SU-DHL-6 (cell line): ENCODE data around the gene PDK4.

Source experiments
- H2AFZ ChIP-seq: fragments of 200-600 bp; sonication (generic); 2 replicates; pipeline ENCODE4 v1.6.1; 2014; ENCODE audit warnings: low read depth, mild to moderate bottlenecking, moderate library complexity, mixed read lengths, antibody characterized with exemption, low read length; ENCODE audit not compliant: severe bottlenecking
- H3F3A ChIP-seq: fragments of 200-600 bp; shearing (Covaris generic); 2 replicates; pipeline ENCODE4 v1.6.0; 2016; ENCODE audit warnings: antibody characterized with exemption, mild to moderate bottlenecking; ENCODE audit not compliant: insufficient read depth
- H3K27ac ChIP-seq: fragments of 200-600 bp; sonication (generic); 2 replicates; pipeline ENCODE4 v1.5.1; 2016; ENCODE audit warnings: low read depth, mild to moderate bottlenecking, low read length, moderate library complexity, mixed read lengths
- H3K27me3 ChIP-seq: fragments of 200-600 bp; sonication (generic), shearing (Covaris generic); 2 replicates; pipeline ENCODE4 v1.6.0; 2014; ENCODE audit warnings: mild to moderate bottlenecking, low read length
- H3K36me3 ChIP-seq: fragments of 200-600 bp; sonication (generic); 2 replicates; pipeline ENCODE4 v1.6.1; 2014; ENCODE audit warnings: mild to moderate bottlenecking, low read length, mixed read lengths
- H3K4me2 ChIP-seq: fragments of 300-600, 200-600 bp; shearing (Covaris generic), sonication (generic); 2 replicates; pipeline ENCODE4 v1.6.0; 2014; ENCODE audit warnings: low read length, low read depth, mild to moderate bottlenecking; ENCODE audit not compliant: poor library complexity, severe bottlenecking
- H3K4me3 ChIP-seq: fragments of 200-600 bp; sonication (generic); 2 replicates; pipeline ENCODE4 v1.5.1; 2014; ENCODE audit warnings: antibody characterized with exemption, low read length, mild to moderate bottlenecking, mixed read lengths; ENCODE audit not compliant: insufficient read depth, poor library complexity, severe bottlenecking
- H3K79me2 ChIP-seq: fragments of 200-600 bp; sonication (generic); 2 replicates; pipeline ENCODE4 v1.6.1; 2014; ENCODE audit warnings: mild to moderate bottlenecking, low read length, moderate library complexity; ENCODE audit not compliant: insufficient read depth
- H3K9ac ChIP-seq: fragments of 200-600 bp; sonication (generic); 2 replicates; pipeline ENCODE4 v1.7.0; 2014; ENCODE audit warnings: mild to moderate bottlenecking, low read length
- H3K9me2 ChIP-seq: fragments of 200-600 bp; sonication (generic); replicated peaks from 2 replicates; pipeline ENCODE4 v1.6.1; 2014; ENCODE audit warnings: low read length; ENCODE audit not compliant: insufficient read depth
- H3K9me3 ChIP-seq: fragments of 200-600 bp; sonication (generic); 2 replicates; pipeline ENCODE4 v1.6.1; 2014; ENCODE audit warnings: low read length, mixed read lengths; ENCODE audit not compliant: insufficient read depth
- H4K20me1 ChIP-seq: fragments of 200-600 bp; sonication (generic); 2 replicates; pipeline ENCODE4 v1.6.1; 2014; ENCODE audit warnings: low read depth, mild to moderate bottlenecking, antibody characterized with exemption, low read length, moderate library complexity, mixed read lengths
- CTCF ChIP-seq: fragments of 200-600 bp; sonication (generic); IDR thresholded peaks from one replicate; pipeline ENCODE4 v1.5.1; 2017; ENCODE audit warnings: antibody characterized with exemption, mild to moderate bottlenecking, low read length, moderate library complexity; ENCODE audit not compliant: insufficient read depth, poor library complexity, severe bottlenecking
- EZH2phosphoT487 ChIP-seq: fragments of 200-600 bp; sonication (generic), shearing (Covaris generic); conservative IDR thresholded peaks from 2 replicates; pipeline ENCODE4 v1.6.1; 2018; ENCODE audit warnings: mild to moderate bottlenecking, antibody characterized with exemption, low read length, moderate library complexity, mixed read lengths

The PDK4 gene

GRCh38 chr7:95632609-95633008 lies 36.3 kb upstream of the PDK4 start:
- TF ChIP-seq CTCF (no peak), EZH2phosphoT487 (no peak)
- Histone ChIP-seq H3K36me3 (no peaks in the 10 kb centered on the region), H3K4me3 (no peak overlapping the region), H3K4me2 (no peak overlapping the region), H3K9me3 (no peaks in the 10 kb centered on the region), H4K20me1 (no peaks in the 10 kb centered on the region), H3K27ac (no peak overlapping the region), H2AFZ (no peak overlapping the region), H3F3A (no peaks in the 10 kb centered on the region), H3K79me2 (no peaks in the 10 kb centered on the region), H3K9ac (no peak overlapping the region), H3K27me3 (no peaks in the 10 kb centered on the region), H3K9me2 (no peaks in the 10 kb centered on the region)

- Histone ChIP-seq H3K27me3 (no peaks in the 10 kb centered on the region), H4K20me1 (no peaks in the 10 kb centered on the region), H3K4me2 (no peak overlapping the region), H3F3A (no peaks in the 10 kb centered on the region), H3K4me3 (no peak overlapping the region), H3K27ac (no peak overlapping the region), H3K36me3 (no peaks in the 10 kb centered on the region), H2AFZ (no peak overlapping the region), H3K9me3 (no peaks in the 10 kb centered on the region), H3K79me2 (no peaks in the 10 kb centered on the region), H3K9me2 (no peaks in the 10 kb centered on the region), H3K9ac (no peak overlapping the region)
- TF ChIP-seq EZH2phosphoT487 (no peak), CTCF (no peak)
These were observed 35.2 kb upstream of the PDK4 start for GRCh38 chr7:95631527-95631926.

GRCh38 chr7:95630702-95631458 lies 34.6 kb upstream of the PDK4 start:
- no peaks in the 10 kb centered on the region for H3F3A ChIP-seq
- H4K20me1 ChIP-seq: no peaks in the 10 kb centered on the region
- TF ChIP-seq CTCF (no peak), EZH2phosphoT487 (no peak)
- no peak overlapping the region for H2AFZ ChIP-seq
- no peaks in the 10 kb centered on the region for H3K79me2 ChIP-seq
- no peaks in the 10 kb centered on the region for H3K27me3 ChIP-seq
- H3K9me3 ChIP-seq: no peaks in the 10 kb centered on the region
- no peaks in the 10 kb centered on the region for H3K36me3 ChIP-seq
- H3K27ac ChIP-seq: no peak overlapping the region
- no peaks in the 10 kb centered on the region for H3K9me2 ChIP-seq
- H3K4me3 ChIP-seq: no peak overlapping the region
- H3K9ac ChIP-seq: no peak overlapping the region
- H3K4me2 ChIP-seq: no peak overlapping the region
